ENCODE data around the gene RNF214.
"Not testable (repeated sequence)": the region's sequence is repeated elsewhere in the genome, so short reads cannot be mapped to it uniquely, and the experiment has no call there.

Gene RNF214

DNA sequence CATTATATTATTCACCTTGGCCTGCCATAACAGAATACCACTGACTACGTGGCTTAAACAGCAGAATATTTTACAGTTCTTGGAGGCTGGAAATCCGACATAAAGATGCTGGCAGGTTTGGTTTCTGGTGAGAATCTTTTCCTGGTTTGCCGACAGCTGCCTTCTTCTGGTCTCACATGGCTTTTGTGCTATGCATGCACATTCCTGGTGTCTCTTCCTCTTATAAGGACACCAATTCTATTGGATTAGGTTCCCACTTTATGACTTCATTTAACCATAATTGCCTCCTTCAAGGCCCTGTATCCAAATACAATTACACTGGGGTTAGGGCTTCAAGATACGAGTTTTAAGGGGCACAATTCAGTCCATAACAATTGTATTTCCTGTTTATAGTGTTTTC, 17.1 kb downstream of the RNF214 start:
- DNase-seq (ENCODE audit: low spot score in 2 of 2) = no peak
- peaks cover 44% of the 10 kb centered on the region for H3K36me3 ChIP-seq (replicated peaks)
- H3K9me3 ChIP-seq = no peaks in the 10 kb centered on the region
- H3K27me3 ChIP-seq (ENCODE audit: low read depth) = no peaks in the 10 kb centered on the region
- no peak overlapping the region for H3K4me3 ChIP-seq
- in situ Hi-C loops (cut with MboI; ENCODE audit: low sequenced_read_pairs) = no loop called here
- H3K4me1 ChIP-seq = peaks cover 13% of the 10 kb centered on the region

DNA sequence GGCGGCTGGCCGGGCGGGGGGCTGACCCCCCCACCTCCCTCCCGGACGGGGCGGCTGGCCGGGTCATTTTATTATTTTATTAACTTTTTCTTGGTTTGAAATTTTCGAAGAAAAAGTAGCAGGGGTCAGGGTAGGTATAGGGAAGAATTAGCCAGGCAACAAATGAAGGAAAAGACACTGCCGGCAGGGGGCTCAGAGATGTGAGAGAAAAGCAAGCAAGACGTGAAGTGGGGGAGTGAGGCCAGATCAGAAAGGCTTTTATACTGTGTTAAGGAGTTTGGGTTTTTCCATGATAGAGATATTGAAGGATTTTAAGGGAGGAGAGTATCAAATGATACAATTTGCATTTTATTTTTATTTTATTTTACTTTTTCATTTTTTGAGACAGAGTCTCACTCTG, 19.0 kb downstream of the RNF214 start:
- peaks cover 31% of the 10 kb centered on the region for H3K36me3 ChIP-seq (replicated peaks)
- no peaks in the 10 kb centered on the region for H3K27me3 ChIP-seq (ENCODE audit: low read depth)
- no peak for DNase-seq (ENCODE audit: low spot score in 2 of 2)
- no peaks in the 10 kb centered on the region for H3K9me3 ChIP-seq
- H3K4me3 ChIP-seq = no peak overlapping the region
- in situ Hi-C loops (cut with MboI; ENCODE audit: low sequenced_read_pairs) = no loop called here
- peaks cover 5% of the 10 kb centered on the region; the same call in 1 of the 2 replicates for H3K4me1 ChIP-seq

GRCh38 chr11:117255966-117256365, 23.5 kb downstream of the RNF214 start:
- Histone ChIP-seq H3K9me3 (no peaks in the 10 kb centered on the region), H3K4me1 (no peaks in the 10 kb centered on the region), H3K4me3 (no peak overlapping the region), H3K27me3 (ENCODE audit: low read depth) (no peaks in the 10 kb centered on the region), H3K36me3 (replicated peaks) (peaks cover 2% of the 10 kb centered on the region)
- no peak for DNase-seq (ENCODE audit: low spot score in 2 of 2)
- in situ Hi-C loops (cut with MboI; ENCODE audit: low sequenced_read_pairs) = no loop called here

- no peaks in the 10 kb centered on the region for H3K27me3 ChIP-seq (ENCODE audit: low read depth)
- H3K4me3 ChIP-seq = no peak overlapping the region
- in situ Hi-C loops (cut with MboI; ENCODE audit: low sequenced_read_pairs) = no loop called here
- no peak for DNase-seq (ENCODE audit: low spot score in 2 of 2)
- no peaks in the 10 kb centered on the region for H3K9me3 ChIP-seq
- H3K4me1 ChIP-seq = no peaks in the 10 kb centered on the region
- H3K36me3 ChIP-seq (replicated peaks) = peaks cover 3% of the 10 kb centered on the region
Measured at GRCh38 chr11:117256573-117256972, 24.1 kb downstream of the RNF214 start.

DNA sequence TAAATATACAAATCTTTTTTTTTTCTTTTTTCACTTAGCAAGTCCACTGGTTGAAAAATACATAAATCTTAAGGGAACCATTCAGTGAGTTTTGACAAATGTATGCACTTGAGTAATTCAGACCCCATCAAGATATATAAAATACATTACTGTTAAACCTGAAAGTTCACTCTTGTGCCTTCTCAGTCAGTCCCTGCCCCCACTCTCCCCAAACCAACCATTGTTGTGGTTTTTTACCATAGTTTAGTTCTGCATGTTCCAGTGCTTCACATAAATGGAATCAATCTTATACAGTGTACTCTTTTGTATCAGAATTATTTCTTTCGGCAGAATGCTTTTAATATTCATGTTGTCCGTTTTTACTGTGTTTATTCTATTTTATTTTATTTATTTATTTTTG, 26.1 kb downstream of the RNF214 start:
- Histone ChIP-seq H3K4me3 (no peak overlapping the region), H3K27me3 (ENCODE audit: low read depth) (no peaks in the 10 kb centered on the region), H3K9me3 (no peaks in the 10 kb centered on the region), H3K4me1 (no peaks in the 10 kb centered on the region), H3K36me3 (replicated peaks) (peaks cover 3% of the 10 kb centered on the region)
- in situ Hi-C loops (cut with MboI; ENCODE audit: low sequenced_read_pairs) = no loop called here
- DNase-seq (ENCODE audit: low spot score in 2 of 2) = no peak

DNA sequence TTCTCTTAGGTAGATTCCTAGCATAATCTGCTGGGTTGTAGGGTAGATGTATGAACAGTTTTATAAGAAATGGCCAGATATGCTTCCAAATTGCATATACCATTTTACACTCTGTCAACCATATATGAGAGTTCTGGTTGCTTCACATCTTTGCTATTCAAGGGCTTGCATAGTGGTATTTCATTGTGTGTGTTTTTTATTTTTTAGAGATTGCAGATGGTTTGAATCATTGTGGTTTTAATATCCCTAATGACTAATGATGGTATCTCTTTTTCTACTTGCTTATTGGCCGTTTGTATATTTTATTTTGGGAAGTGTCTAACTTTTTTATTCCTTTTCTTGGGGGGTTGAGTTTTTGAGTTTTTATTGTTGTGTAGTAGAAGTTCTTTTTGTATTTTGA, 26.9 kb downstream of the RNF214 start:
- Histone ChIP-seq H3K4me3 (no peak overlapping the region), H3K9me3 (no peaks in the 10 kb centered on the region), H3K27me3 (ENCODE audit: low read depth) (no peaks in the 10 kb centered on the region), H3K4me1 (no peaks in the 10 kb centered on the region), H3K36me3 (replicated peaks) (peaks cover 4% of the 10 kb centered on the region)
- DNase-seq (ENCODE audit: low spot score in 2 of 2) = no peak
- in situ Hi-C loops (cut with MboI; ENCODE audit: low sequenced_read_pairs) = no loop called here

- DNase-seq (ENCODE audit: low spot score in 2 of 2); H3K27me3 ChIP-seq (ENCODE audit: low read depth); in situ Hi-C loops (cut with MboI; ENCODE audit: low sequenced_read_pairs); H3K4me3 ChIP-seq; H3K36me3 ChIP-seq (replicated peaks); H3K9me3 ChIP-seq; H3K4me1 ChIP-seq: not testable (repeated sequence)
Measured at GRCh38 chr11:117264624-117265323, 32.3 kb downstream of the RNF214 start.

GRCh38 chr11:117265745-117266144, 33.3 kb downstream of the RNF214 start:
- Histone ChIP-seq H3K27me3 (ENCODE audit: low read depth) (no peaks in the 10 kb centered on the region), H3K36me3 (replicated peaks) (peaks cover 6% of the 10 kb centered on the region), H3K9me3 (no peaks in the 10 kb centered on the region), H3K4me3 (no peak overlapping the region), H3K4me1 (no peaks in the 10 kb centered on the region)
- in situ Hi-C loops (cut with MboI; ENCODE audit: low sequenced_read_pairs) = no loop called here
- no peak for DNase-seq (ENCODE audit: low spot score in 2 of 2)

DNA sequence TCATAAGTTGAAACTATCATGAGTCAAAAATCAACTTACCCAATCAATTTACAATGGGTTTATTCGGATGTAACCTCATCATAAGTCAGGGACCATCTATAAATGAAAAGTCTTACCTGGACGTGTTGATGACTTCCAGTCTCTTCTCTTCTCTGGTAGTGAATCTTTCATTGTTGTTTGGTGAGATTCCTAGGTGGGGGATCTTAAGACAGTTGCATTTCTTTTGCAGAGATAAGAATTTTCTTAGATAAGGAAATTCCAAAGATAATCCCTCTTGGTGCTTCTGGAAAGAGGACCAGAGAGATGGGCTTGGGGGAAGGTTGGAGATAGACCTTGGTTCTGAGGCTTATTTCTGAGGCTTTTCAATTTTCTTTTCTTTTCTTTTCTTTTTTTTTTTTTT, 37.4 kb downstream of the RNF214 start:
- H3K4me1 ChIP-seq = peaks cover 8% of the 10 kb centered on the region
- no peaks in the 10 kb centered on the region for H3K36me3 ChIP-seq (replicated peaks)
- no peaks in the 10 kb centered on the region for H3K27me3 ChIP-seq (ENCODE audit: low read depth)
- DNase-seq (ENCODE audit: low spot score in 2 of 2) = no peak
- in situ Hi-C loops (cut with MboI; ENCODE audit: low sequenced_read_pairs) = no loop called here
- no peak overlapping the region for H3K4me3 ChIP-seq
- H3K9me3 ChIP-seq = no peaks in the 10 kb centered on the region; the same call in 1 of the 2 replicates

GRCh38 chr11:117271208-117271607, 38.7 kb downstream of the RNF214 start:
- Histone ChIP-seq H3K4me3 (no peak overlapping the region), H3K36me3 (replicated peaks) (no peaks in the 10 kb centered on the region), H3K9me3 (no peaks in the 10 kb centered on the region; the same call in 1 of the 2 replicates), H3K27me3 (ENCODE audit: low read depth) (no peaks in the 10 kb centered on the region), H3K4me1 (peaks cover 8% of the 10 kb centered on the region)
- DNase-seq (ENCODE audit: low spot score in 2 of 2) = peak; percentile 42 to 47
- in situ Hi-C loops (cut with MboI; ENCODE audit: low sequenced_read_pairs) = no loop called here

DNA sequence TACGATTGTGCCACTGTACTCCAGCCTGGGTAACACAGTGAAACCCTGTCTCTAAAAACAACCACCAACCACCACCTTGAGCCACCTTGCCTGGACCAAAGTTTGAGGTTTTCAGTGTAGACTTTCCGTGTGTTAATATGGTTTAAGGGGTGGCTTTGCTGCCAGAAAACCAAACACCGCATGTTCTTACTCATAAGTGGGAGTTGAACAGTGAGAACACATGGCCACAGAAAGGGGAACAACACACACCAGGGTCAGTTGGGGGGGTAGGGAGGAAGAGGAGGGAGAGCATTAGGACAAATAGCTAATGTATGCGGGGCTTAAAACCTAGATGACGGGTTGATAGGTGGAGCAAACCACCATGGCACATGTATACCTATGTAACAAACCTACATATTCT, 39.7 kb downstream of the RNF214 start:
- in situ Hi-C loops (cut with MboI; ENCODE audit: low sequenced_read_pairs) = not testable (repeated sequence)

DNA sequence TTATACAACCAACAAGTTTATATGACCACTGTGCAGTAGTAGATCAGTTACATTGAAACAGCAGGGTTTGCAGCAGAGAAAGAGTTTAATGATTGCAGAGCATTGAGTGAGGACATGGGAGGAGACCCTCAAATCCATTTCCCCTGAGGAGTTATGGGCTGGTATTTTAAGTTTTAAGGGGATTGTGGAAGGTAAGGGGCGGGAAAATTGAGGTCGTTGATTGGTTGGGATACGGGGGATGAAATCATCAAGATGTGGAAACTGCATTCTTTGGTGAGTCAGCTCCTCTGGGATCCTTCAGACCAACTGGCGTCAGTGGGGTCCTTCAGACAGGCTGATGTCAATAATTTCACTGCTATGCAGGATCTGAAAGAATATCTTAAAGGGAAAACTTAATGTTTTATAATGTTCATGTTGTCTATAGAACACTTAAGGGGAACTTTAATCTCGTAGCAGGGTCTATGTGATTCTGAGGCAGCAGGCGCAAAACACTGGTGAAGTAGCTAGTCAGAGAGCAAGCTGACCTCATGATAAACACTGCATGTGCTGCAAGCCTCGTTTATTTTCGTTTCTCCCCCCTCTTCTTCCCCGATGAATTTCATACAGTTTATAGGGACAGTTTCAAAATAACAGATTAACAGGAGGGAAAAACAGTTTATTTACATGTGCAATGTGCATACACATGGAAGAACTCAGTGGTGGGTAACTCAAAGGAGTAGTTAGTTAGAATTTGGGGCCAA, 41.2 kb downstream of the RNF214 start:
- Histone ChIP-seq H3K36me3 (replicated peaks) (no peaks in the 10 kb centered on the region), H3K9me3 (no peaks in the 10 kb centered on the region; the same call in 1 of the 2 replicates), H3K27me3 (ENCODE audit: low read depth) (no peaks in the 10 kb centered on the region), H3K4me3 (no peak overlapping the region), H3K4me1 (peaks cover 8% of the 10 kb centered on the region)
- no peak for DNase-seq (ENCODE audit: low spot score in 2 of 2)
- in situ Hi-C loops (cut with MboI; ENCODE audit: low sequenced_read_pairs) = no loop called here

More for the DNA sequence above, 39.7 kb downstream of the RNF214 start:
- not testable (repeated sequence) for H3K4me1 ChIP-seq; H3K27me3 ChIP-seq (ENCODE audit: low read depth); H3K9me3 ChIP-seq; DNase-seq (ENCODE audit: low spot score in 2 of 2); H3K4me3 ChIP-seq; H3K36me3 ChIP-seq (replicated peaks)

DNA sequence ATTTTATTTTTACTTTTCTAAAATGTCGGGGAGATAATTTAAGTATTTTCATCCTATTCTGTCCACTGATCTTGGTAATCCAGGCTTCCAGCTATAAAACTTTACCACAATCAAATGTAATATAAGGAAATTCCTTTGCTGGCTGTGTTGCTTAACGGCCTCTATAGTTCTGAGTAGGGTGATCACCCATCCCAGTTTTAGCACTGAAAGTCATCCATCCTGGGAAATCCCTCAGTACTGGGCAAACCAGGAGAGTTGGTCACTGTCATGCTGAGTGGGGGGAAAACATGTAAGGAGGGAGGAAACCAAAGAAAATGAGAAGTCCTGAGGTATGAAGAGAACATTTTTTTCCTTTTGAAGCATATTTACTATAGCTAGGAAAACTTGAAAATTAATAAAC, 45.9 kb downstream of the RNF214 start:
- DNase-seq (ENCODE audit: low spot score in 2 of 2) = no peak
- H3K36me3 ChIP-seq (replicated peaks) = peaks cover 11% of the 10 kb centered on the region
- H3K9me3 ChIP-seq = no peaks in the 10 kb centered on the region; the same call in 1 of the 2 replicates
- H3K4me3 ChIP-seq = no peak overlapping the region
- in situ Hi-C loops (cut with MboI; ENCODE audit: low sequenced_read_pairs) = no loop called here
- H3K27me3 ChIP-seq (ENCODE audit: low read depth) = no peaks in the 10 kb centered on the region
- H3K4me1 ChIP-seq = peaks cover 24% of the 10 kb centered on the region

GRCh38 chr11:117279711-117280376, 47.4 kb downstream of the RNF214 start:
- Histone ChIP-seq H3K4me1 (peaks cover 24% of the 10 kb centered on the region), H3K9me3 (no peaks in the 10 kb centered on the region), H3K4me3 (no peak overlapping the region), H3K36me3 (replicated peaks) (peaks cover 24% of the 10 kb centered on the region), H3K27me3 (ENCODE audit: low read depth) (no peaks in the 10 kb centered on the region)
- in situ Hi-C loops (cut with MboI; ENCODE audit: low sequenced_read_pairs) = no loop called here
- DNase-seq (ENCODE audit: low spot score in 2 of 2) = no peak
